ENCODE measurements around the gene LZTS2.

Gene LZTS2

GRCh38 chr10:101010329-101010728 lies 10.7 kb downstream of the LZTS2 start:
- H3K27ac ChIP-seq (ENCODE audit: low read depth, low read length), result no peak overlapping the region
- H3K4me1 ChIP-seq (ENCODE audit: insufficient read depth, low read length), result peaks cover 30% of the 10 kb centered on the region
- no peaks in the 10 kb centered on the region for H3K9me3 ChIP-seq (ENCODE audit: low read length)
- no peaks in the 10 kb centered on the region for H3K27me3 ChIP-seq (ENCODE audit: control insufficient read depth in 1 of 2, insufficient read depth in 2 of 2, low read length in 2 of 2)
- H3K4me3 ChIP-seq (ENCODE audit: low read depth in 1 of 2, low read length in 2 of 2), result no peak overlapping the region
- H3K36me3 ChIP-seq (ENCODE audit: insufficient read depth, low read length), result peaks cover 10% of the 10 kb centered on the region
- no peak overlapping the region for H3K9ac ChIP-seq (ENCODE audit: low read length)

GRCh38 chr10:101011517-101012423 lies 12.2 kb downstream of the LZTS2 start:
- Histone ChIP-seq H3K9me3 (ENCODE audit: low read length) (no peaks in the 10 kb centered on the region), H3K36me3 (ENCODE audit: insufficient read depth, low read length) (no peaks in the 10 kb centered on the region), H3K4me1 (ENCODE audit: insufficient read depth, low read length) (peaks cover 30% of the 10 kb centered on the region), H3K27me3 (ENCODE audit: control insufficient read depth in 1 of 2, insufficient read depth in 2 of 2, low read length in 2 of 2) (peaks cover 0 to 12% of the 10 kb centered on the region in 2 donors), H3K27ac (ENCODE audit: low read depth, low read length) (no peak overlapping the region), H3K4me3 (ENCODE audit: low read depth in 1 of 2, low read length in 2 of 2) (no peak overlapping the region), H3K9ac (ENCODE audit: low read length) (no peak overlapping the region)

DNA sequence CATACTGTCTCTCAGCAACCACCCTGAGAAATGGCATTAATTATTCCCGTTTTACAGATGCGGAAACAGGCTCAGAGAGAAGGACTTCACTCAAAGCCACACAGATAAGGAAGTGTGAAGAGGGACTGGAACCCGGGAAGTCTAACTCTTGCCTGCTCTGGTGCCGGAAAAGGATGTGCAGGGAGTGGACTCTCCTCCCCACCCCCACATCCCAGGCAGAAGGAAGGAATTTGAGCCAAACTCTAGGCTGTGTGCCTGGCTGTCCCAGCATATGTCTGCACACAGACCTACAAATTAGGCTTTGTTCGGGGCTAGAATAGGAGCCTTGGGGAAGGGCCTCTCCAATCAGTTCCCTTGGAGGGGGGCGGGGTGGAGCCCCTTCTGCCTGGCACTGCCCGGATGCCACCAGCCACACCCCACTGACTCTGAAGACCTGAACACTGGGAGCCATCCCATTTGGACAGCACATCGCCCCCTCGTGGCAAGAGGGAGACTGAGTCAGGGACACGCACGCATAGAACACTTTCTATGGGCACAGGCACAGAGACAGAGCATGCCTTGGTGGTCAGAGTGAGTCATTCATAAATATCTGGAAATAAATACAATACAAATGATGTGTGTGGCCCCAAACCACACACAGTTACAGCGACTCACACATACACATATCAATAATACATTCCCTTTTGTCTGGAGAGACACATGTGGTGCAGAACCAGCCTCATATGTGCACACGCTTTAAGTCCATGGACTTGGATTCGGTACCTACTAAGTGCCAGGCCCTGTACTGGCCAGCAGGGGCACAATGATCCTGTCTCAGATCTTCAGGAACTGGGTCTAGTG lies 13.1 kb downstream of the LZTS2 start:
- no peak overlapping the region for H3K9ac ChIP-seq (ENCODE audit: low read length)
- H3K4me1 ChIP-seq (ENCODE audit: insufficient read depth, low read length), result peaks cover 27% of the 10 kb centered on the region
- no peak overlapping the region for H3K4me3 ChIP-seq (ENCODE audit: low read depth in 1 of 2, low read length in 2 of 2)
- H3K27me3 ChIP-seq (ENCODE audit: control insufficient read depth in 1 of 2, insufficient read depth in 2 of 2, low read length in 2 of 2), result peaks cover 0 to 12% of the 10 kb centered on the region in 2 donors
- H3K27ac ChIP-seq (ENCODE audit: low read depth, low read length), result peak overlapping the region; percentile 31
- no peaks in the 10 kb centered on the region for H3K9me3 ChIP-seq (ENCODE audit: low read length)
- no peaks in the 10 kb centered on the region for H3K36me3 ChIP-seq (ENCODE audit: insufficient read depth, low read length)

DNA sequence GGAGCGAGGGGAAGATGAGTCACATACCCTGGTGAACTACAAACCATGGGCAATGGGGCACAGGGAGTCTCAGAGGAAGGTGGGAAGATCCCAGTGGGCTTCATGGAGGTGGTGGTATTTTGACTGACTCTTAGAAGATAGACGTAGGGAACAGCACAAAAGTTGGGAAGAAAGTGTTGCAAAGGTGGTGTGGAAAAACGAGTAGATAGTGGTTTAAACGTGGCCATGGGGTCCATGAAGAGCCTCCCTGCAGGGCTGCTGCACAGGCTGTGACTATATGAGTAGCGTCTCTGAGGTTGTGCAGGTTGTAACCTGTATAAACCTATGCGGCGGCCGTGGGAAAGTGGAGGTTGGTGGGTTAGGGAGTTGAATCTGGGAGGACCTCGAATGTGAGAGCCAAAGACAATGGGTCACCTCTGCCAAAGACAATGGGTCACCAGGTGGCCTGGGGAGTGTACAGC lies 13.8 kb downstream of the LZTS2 start:
- H3K27ac ChIP-seq (ENCODE audit: low read depth, low read length), result peak overlapping the region; percentile 27
- H3K4me3 ChIP-seq (ENCODE audit: low read depth in 1 of 2, low read length in 2 of 2), result no peak overlapping the region
- no peak overlapping the region for H3K9ac ChIP-seq (ENCODE audit: low read length)

GRCh38 chr10:101014230-101014884 lies 14.7 kb downstream of the LZTS2 start:
- peaks cover 0 to 21% of the 10 kb centered on the region in 2 donors for H3K27me3 ChIP-seq (ENCODE audit: control insufficient read depth in 1 of 2, insufficient read depth in 2 of 2, low read length in 2 of 2)
- no peaks in the 10 kb centered on the region for H3K36me3 ChIP-seq (ENCODE audit: insufficient read depth, low read length)
- no peaks in the 10 kb centered on the region for H3K9me3 ChIP-seq (ENCODE audit: low read length)
- H3K27ac ChIP-seq (ENCODE audit: low read depth, low read length), result no peak overlapping the region
- H3K9ac ChIP-seq (ENCODE audit: low read length), result no peak overlapping the region
- H3K4me1 ChIP-seq (ENCODE audit: insufficient read depth, low read length), result peaks cover 19% of the 10 kb centered on the region
- H3K4me3 ChIP-seq (ENCODE audit: low read depth in 1 of 2, low read length in 2 of 2), result no peak overlapping the region

More for the DNA sequence above, 13.8 kb downstream of the LZTS2 start:
- no peaks in the 10 kb centered on the region for H3K36me3 ChIP-seq (ENCODE audit: insufficient read depth, low read length)
- peaks cover 0 to 13% of the 10 kb centered on the region in 2 donors for H3K27me3 ChIP-seq (ENCODE audit: control insufficient read depth in 1 of 2, insufficient read depth in 2 of 2, low read length in 2 of 2)
- H3K9me3 ChIP-seq (ENCODE audit: low read length), result no peaks in the 10 kb centered on the region
- peaks cover 20% of the 10 kb centered on the region for H3K4me1 ChIP-seq (ENCODE audit: insufficient read depth, low read length)

GRCh38 chr10:101014966-101015581 lies 15.5 kb downstream of the LZTS2 start:
- peaks cover 0 to 21% of the 10 kb centered on the region in 2 donors for H3K27me3 ChIP-seq (ENCODE audit: control insufficient read depth in 1 of 2, insufficient read depth in 2 of 2, low read length in 2 of 2)
- peaks cover 19% of the 10 kb centered on the region for H3K4me1 ChIP-seq (ENCODE audit: insufficient read depth, low read length)
- no peak overlapping the region for H3K9ac ChIP-seq (ENCODE audit: low read length)
- H3K4me3 ChIP-seq (ENCODE audit: low read depth in 1 of 2, low read length in 2 of 2), result no peak overlapping the region
- no peak overlapping the region for H3K27ac ChIP-seq (ENCODE audit: low read depth, low read length)
- no peaks in the 10 kb centered on the region for H3K36me3 ChIP-seq (ENCODE audit: insufficient read depth, low read length)
- no peaks in the 10 kb centered on the region for H3K9me3 ChIP-seq (ENCODE audit: low read length)

- peaks cover 19% of the 10 kb centered on the region for H3K4me1 ChIP-seq (ENCODE audit: insufficient read depth, low read length)
Observed at GRCh38 chr10:101015582-101015973, 16.0 kb downstream of the LZTS2 start.

GRCh38 chr10:101016814-101017213 lies 17.2 kb downstream of the LZTS2 start:
- no peak overlapping the region for H3K9ac ChIP-seq (ENCODE audit: low read length)
- H3K4me3 ChIP-seq (ENCODE audit: low read depth in 1 of 2, low read length in 2 of 2), result no peak overlapping the region
- no peaks in the 10 kb centered on the region for H3K36me3 ChIP-seq (ENCODE audit: insufficient read depth, low read length)
- no peaks in the 10 kb centered on the region for H3K9me3 ChIP-seq (ENCODE audit: low read length)
- H3K4me1 ChIP-seq (ENCODE audit: insufficient read depth, low read length), result peaks cover 19% of the 10 kb centered on the region
- peaks cover 0 to 25% of the 10 kb centered on the region in 2 donors for H3K27me3 ChIP-seq (ENCODE audit: control insufficient read depth in 1 of 2, insufficient read depth in 2 of 2, low read length in 2 of 2)
- H3K27ac ChIP-seq (ENCODE audit: low read depth, low read length), result no peak overlapping the region

More at GRCh38 chr10:101015582-101015973, 16.0 kb downstream of the LZTS2 start:
- Histone ChIP-seq H3K27me3 (ENCODE audit: control insufficient read depth in 1 of 2, insufficient read depth in 2 of 2, low read length in 2 of 2) (peaks cover 0 to 21% of the 10 kb centered on the region in 2 donors), H3K9ac (ENCODE audit: low read length) (no peak overlapping the region), H3K9me3 (ENCODE audit: low read length) (no peaks in the 10 kb centered on the region), H3K36me3 (ENCODE audit: insufficient read depth, low read length) (no peaks in the 10 kb centered on the region), H3K4me3 (ENCODE audit: low read depth in 1 of 2, low read length in 2 of 2) (no peak overlapping the region), H3K27ac (ENCODE audit: low read depth, low read length) (no peak overlapping the region)

DNA sequence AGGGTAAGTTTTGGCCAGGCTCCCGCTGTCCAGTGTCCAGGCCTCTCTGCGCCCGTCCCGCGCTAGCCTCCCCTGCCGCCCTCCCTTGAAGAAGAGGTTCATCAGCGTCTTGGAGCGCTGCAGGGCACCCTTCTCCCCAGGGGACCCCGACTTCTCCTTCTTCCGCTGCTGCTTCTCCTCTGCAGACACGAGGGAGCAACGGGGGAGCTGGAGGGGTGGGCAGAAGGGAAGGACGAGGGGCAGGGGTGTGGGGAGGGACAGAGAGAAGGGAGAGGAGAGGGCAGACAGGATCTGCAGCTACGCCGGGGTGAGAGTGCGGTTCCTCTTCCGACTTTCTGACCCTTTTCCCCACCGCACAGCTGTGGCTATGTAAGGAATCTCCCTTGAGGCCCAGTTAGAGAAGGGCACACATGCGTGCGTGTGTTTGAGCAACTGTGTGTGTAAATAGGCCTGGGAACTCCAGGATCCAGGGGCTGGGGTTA lies 18.6 kb downstream of the LZTS2 start:
- no peak overlapping the region for H3K9ac ChIP-seq (ENCODE audit: low read length)
- H3K27me3 ChIP-seq (ENCODE audit: control insufficient read depth in 1 of 2, insufficient read depth in 2 of 2, low read length in 2 of 2), result peaks cover 0 to 26% of the 10 kb centered on the region in 2 donors

GRCh38 chr10:101018600-101019439 lies 19.2 kb downstream of the LZTS2 start:
- Histone ChIP-seq H3K36me3 (ENCODE audit: insufficient read depth, low read length) (no peaks in the 10 kb centered on the region), H3K4me3 (ENCODE audit: low read depth in 1 of 2, low read length in 2 of 2) (no peak overlapping the region), H3K9me3 (ENCODE audit: low read length) (no peaks in the 10 kb centered on the region), H3K27ac (ENCODE audit: low read depth, low read length) (no peak overlapping the region), H3K4me1 (ENCODE audit: insufficient read depth, low read length) (peaks cover 4% of the 10 kb centered on the region), H3K27me3 (ENCODE audit: control insufficient read depth in 1 of 2, insufficient read depth in 2 of 2, low read length in 2 of 2) (peaks cover 0 to 26% of the 10 kb centered on the region in 2 donors), H3K9ac (ENCODE audit: low read length) (no peak overlapping the region)

More for the DNA sequence above, 18.6 kb downstream of the LZTS2 start:
- H3K4me3 ChIP-seq (ENCODE audit: low read depth in 1 of 2, low read length in 2 of 2), result no peak overlapping the region
- H3K9me3 ChIP-seq (ENCODE audit: low read length), result no peaks in the 10 kb centered on the region
- H3K27ac ChIP-seq (ENCODE audit: low read depth, low read length), result no peak overlapping the region
- H3K36me3 ChIP-seq (ENCODE audit: insufficient read depth, low read length), result no peaks in the 10 kb centered on the region
- peaks cover 8% of the 10 kb centered on the region for H3K4me1 ChIP-seq (ENCODE audit: insufficient read depth, low read length)

All from muscle layer of colon (tissue), 2 donors.